HL-60 (cell line): ENCODE results near the gene RFX1.

Experiments
- DNase-seq, 2 experiments: peaks; one replicate each; pipeline ENCODE4 v3.0.0-alpha.2; 2010 to 2020; ENCODE audit warnings: low read depth in 1 of 2, low spot score in 1 of 2
- H3K27ac ChIP-seq: fragments of 250-450 bp; sonication (Bioruptor Pico); replicated peaks from 2 replicates; pipeline ENCODE4 v1.5.1; 2020; ENCODE audit warnings: mild to moderate bottlenecking, moderate library complexity
- H3K27me3 ChIP-seq: fragments of 250-450 bp; sonication (Bioruptor Pico); 2 replicates; pipeline ENCODE4 v1.5.1; 2021; ENCODE audit warnings: mild to moderate bottlenecking, moderate library complexity; ENCODE audit not compliant: insufficient read depth, poor library complexity, severe bottlenecking
- H3K4me3 ChIP-seq: replicated peaks from 2 replicates; pipeline ENCODE4 v1.5.1; 2011; ENCODE audit warnings: mild to moderate bottlenecking, control low read depth, low read length; ENCODE audit not compliant: insufficient read depth
- GABPA ChIP-seq: IDR thresholded peaks from 2 replicates; pipeline ENCODE4 v1.6.1; 2012; ENCODE audit warnings: low read depth
- POLR2AphosphoS5 ChIP-seq: IDR thresholded peaks from 2 replicates; pipeline ENCODE4 v1.6.1; 2012; ENCODE audit warnings: low read depth
- SPI1 ChIP-seq: IDR thresholded peaks from 2 replicates; pipeline ENCODE4 v1.6.1; 2012; ENCODE audit warnings: low read depth, mild to moderate bottlenecking, borderline replicate concordance
- TF ChIP-seq, protein P1 (sequence below): IDR thresholded peaks from one replicate; pipeline ENCODE4 v1.5.1; 2011; ENCODE audit warnings: low read length, control low read depth, inconsistent platforms; ENCODE audit not compliant: insufficient read depth
- TF ChIP-seq, protein P2 (sequence below): IDR thresholded peaks from 2 replicates; pipeline ENCODE4 v1.6.1; 2012; ENCODE audit warnings: low read depth; ENCODE audit not compliant: insufficient replicate concordance

RFX1 gene

DNA sequence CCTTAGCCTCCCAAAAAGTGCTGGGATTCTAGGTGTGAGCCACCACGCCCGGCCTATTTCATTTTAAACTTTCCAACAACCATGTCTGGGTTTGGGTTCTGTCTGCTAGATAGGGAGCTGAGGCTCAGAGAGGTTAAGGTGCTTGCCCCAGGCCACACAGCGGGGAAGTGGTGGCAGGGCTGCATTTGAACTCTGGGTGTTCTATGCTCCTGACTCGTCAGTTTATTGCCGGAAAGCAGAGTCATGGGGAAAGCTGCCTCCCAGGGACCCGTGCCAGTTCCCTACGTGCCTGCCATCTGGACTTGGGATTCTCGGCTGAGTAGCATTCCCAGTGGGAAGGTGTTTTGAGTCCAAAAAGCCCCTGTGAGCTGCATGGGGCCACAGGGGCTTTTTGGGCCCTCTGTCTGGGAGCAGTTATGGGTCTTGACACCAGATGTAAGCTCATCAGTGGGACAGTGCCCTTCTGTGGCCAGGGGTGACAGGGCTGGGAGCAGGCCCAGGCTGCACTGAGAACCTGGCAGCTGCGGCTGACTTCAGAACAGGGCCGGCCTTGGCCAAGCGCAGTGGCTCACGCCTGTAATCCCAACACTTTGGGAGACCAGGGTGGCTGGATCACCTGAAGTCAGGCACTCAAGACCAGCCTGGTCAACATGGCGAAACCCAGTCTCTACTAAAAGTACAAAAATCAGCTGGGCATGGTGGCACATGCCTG is 10.9 kb downstream of the RFX1 start:
- Histone ChIP-seq H3K27ac (no peak overlapping the region), H3K27me3 (no peaks in the 10 kb centered on the region), H3K4me3 (no peak overlapping the region)
- no peak for DNase-seq
- TF ChIP-seq, protein P1, sequence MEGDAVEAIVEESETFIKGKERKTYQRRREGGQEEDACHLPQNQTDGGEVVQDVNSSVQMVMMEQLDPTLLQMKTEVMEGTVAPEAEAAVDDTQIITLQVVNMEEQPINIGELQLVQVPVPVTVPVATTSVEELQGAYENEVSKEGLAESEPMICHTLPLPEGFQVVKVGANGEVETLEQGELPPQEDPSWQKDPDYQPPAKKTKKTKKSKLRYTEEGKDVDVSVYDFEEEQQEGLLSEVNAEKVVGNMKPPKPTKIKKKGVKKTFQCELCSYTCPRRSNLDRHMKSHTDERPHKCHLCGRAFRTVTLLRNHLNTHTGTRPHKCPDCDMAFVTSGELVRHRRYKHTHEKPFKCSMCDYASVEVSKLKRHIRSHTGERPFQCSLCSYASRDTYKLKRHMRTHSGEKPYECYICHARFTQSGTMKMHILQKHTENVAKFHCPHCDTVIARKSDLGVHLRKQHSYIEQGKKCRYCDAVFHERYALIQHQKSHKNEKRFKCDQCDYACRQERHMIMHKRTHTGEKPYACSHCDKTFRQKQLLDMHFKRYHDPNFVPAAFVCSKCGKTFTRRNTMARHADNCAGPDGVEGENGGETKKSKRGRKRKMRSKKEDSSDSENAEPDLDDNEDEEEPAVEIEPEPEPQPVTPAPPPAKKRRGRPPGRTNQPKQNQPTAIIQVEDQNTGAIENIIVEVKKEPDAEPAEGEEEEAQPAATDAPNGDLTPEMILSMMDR: no peak
- TF ChIP-seq SPI1: no peak
- TF ChIP-seq GABPA: no peak
- TF ChIP-seq, protein P2, sequence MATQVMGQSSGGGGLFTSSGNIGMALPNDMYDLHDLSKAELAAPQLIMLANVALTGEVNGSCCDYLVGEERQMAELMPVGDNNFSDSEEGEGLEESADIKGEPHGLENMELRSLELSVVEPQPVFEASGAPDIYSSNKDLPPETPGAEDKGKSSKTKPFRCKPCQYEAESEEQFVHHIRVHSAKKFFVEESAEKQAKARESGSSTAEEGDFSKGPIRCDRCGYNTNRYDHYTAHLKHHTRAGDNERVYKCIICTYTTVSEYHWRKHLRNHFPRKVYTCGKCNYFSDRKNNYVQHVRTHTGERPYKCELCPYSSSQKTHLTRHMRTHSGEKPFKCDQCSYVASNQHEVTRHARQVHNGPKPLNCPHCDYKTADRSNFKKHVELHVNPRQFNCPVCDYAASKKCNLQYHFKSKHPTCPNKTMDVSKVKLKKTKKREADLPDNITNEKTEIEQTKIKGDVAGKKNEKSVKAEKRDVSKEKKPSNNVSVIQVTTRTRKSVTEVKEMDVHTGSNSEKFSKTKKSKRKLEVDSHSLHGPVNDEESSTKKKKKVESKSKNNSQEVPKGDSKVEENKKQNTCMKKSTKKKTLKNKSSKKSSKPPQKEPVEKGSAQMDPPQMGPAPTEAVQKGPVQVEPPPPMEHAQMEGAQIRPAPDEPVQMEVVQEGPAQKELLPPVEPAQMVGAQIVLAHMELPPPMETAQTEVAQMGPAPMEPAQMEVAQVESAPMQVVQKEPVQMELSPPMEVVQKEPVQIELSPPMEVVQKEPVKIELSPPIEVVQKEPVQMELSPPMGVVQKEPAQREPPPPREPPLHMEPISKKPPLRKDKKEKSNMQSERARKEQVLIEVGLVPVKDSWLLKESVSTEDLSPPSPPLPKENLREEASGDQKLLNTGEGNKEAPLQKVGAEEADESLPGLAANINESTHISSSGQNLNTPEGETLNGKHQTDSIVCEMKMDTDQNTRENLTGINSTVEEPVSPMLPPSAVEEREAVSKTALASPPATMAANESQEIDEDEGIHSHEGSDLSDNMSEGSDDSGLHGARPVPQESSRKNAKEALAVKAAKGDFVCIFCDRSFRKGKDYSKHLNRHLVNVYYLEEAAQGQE: no peak
- TF ChIP-seq POLR2AphosphoS5: no peak

DNA sequence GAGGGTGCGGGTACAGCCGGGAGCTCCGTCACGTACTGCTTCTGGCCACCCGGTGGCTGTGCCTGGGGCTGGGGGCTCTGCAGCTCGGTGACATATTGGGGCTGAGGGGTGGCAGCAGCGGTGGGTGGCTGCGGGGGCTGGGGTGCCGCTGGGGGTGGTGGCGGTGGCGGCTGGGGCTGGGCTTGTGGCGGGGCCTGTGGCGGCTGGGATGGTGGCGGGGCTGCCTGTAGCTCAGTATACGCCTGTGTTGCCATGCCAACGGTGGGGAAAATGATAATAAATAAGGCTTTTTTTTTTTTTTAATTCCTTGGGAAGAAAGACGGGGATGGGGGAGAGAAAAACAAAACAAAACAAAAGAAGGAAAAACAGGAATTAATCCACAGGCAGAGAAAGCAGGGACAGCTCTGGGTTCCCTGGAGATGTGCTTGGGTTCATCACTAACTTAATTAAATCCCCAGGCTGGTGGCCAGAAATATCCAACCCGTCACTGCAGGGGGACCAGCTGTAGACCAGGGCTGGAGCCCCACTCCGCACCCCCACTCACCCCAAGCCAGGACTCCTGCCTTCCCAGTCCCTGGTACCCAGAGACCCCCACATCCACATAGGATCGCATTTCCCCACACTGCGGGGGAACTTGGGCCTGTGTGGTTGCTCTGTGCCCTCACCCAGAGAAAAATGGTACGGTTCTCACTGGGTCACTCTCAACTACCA is 12.4 kb downstream of the RFX1 start:
- Histone ChIP-seq H3K4me3 (no peak overlapping the region), H3K27me3 (no peaks in the 10 kb centered on the region), H3K27ac (no peak overlapping the region)
- TF ChIP-seq POLR2AphosphoS5 (no peak), GABPA (no peak), SPI1 (no peak)
- TF ChIP-seq, protein P1: no peak
- TF ChIP-seq, protein P2: no peak
- no peak for DNase-seq

DNA sequence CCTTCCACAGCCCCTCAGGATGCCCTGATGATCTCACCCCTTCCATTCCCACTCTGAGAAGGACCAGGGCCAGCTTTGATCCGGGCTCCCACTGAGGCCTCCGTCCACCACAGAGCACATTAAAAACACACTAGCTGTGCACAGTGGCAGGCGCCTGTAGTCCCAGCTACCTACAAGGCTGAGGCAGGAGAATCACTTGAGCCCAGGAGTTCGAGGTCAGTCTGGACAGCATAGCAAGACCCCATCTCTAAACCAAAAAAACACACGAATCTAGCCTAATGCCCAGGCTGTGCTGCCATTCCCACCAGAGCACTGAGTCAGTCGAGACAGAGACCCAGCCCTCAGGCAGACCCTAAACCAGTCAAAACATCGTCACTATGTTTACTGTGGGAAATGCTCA is 14.1 kb downstream of the RFX1 start:
- Histone ChIP-seq H3K27ac (no peak overlapping the region), H3K27me3 (no peaks in the 10 kb centered on the region), H3K4me3 (no peak overlapping the region)
- TF ChIP-seq POLR2AphosphoS5: no peak
- TF ChIP-seq, protein P1: no peak
- TF ChIP-seq, protein P2: no peak
- TF ChIP-seq GABPA: no peak
- TF ChIP-seq SPI1: no peak
- no peak for DNase-seq
